Measurements from ENCODE around the gene MRPL16. TPM values are rescaled to one million over a fixed set of nuclear protein-coding genes. Genes with fewer than 3 reads are reported as not detected.

MRPL16 gene
- total and polyA plus RNA-seq, 9 donors = 30.0 to 68.1 (median 38.5) TPM

GRCh38 chr11:59766542-59767224 is 43.9 kb downstream of the MRPL16 start:
- DNase-seq = no peak
- TF ChIP-seq CTCF (IDR thresholded peaks at IDR 0.05) = no peak
- TF ChIP-seq POLR2A (IDR thresholded peaks at IDR 0.05) = no peak
- TF ChIP-seq EP300 (IDR thresholded peaks at IDR 0.05) = no peak
- no peak overlapping the region for H3K4me3 ChIP-seq
- H3K27me3 ChIP-seq = no peaks in the 10 kb centered on the region
- intact Hi-C loops (cut with DNase I) = no loop called here
- peaks cover 4% of the 10 kb centered on the region for H3K4me1 ChIP-seq (ENCODE audit: insufficient read depth)
- H3K9me3 ChIP-seq = no peaks in the 10 kb centered on the region
- H3K36me3 ChIP-seq = no peaks in the 10 kb centered on the region
- H3K27ac ChIP-seq = no peak overlapping the region
- WGBS, 3 donors = 77 to 83% (median 78%) methylated on average over 6 of the region's 6 CpGs

- Histone ChIP-seq H3K36me3 (no peaks in the 10 kb centered on the region), H3K27me3 (no peaks in the 10 kb centered on the region), H3K9me3 (no peaks in the 10 kb centered on the region), H3K4me1 (ENCODE audit: insufficient read depth) (peaks cover 4% of the 10 kb centered on the region), H3K4me3 (no peak overlapping the region), H3K27ac (no peak overlapping the region)
- no peak for DNase-seq
- WGBS, 3 donors = 88 to 94% (median 89%) methylated on average over 4 of the region's 4 CpGs
- intact Hi-C loops (cut with DNase I) = no loop called here
- no peak for TF ChIP-seq CTCF (IDR thresholded peaks at IDR 0.05)
- no peak for TF ChIP-seq POLR2A (IDR thresholded peaks at IDR 0.05)
- no peak for TF ChIP-seq EP300 (IDR thresholded peaks at IDR 0.05)
These were observed 45.4 kb downstream of the MRPL16 start for GRCh38 chr11:59765068-59765735.

GRCh38 chr11:59761993-59762392 is 48.6 kb downstream of the MRPL16 start:
- Histone ChIP-seq H3K9me3 (no peaks in the 10 kb centered on the region), H3K27me3 (no peaks in the 10 kb centered on the region), H3K36me3 (no peaks in the 10 kb centered on the region), H3K4me3 (no peak overlapping the region), H3K4me1 (ENCODE audit: insufficient read depth) (no peaks in the 10 kb centered on the region), H3K27ac (no peak overlapping the region)
- 62 to 75% (median 64%) methylated on average over 6 of the region's 6 CpGs for WGBS, 3 donors
- intact Hi-C loops (cut with DNase I) = no loop called here
- TF ChIP-seq POLR2A (IDR thresholded peaks at IDR 0.05) (no peak), EP300 (IDR thresholded peaks at IDR 0.05) (no peak), CTCF (IDR thresholded peaks at IDR 0.05) (no peak)
- DNase-seq = no peak

- no peak for TF ChIP-seq POLR2A (IDR thresholded peaks at IDR 0.05)
- no peak for TF ChIP-seq EP300 (IDR thresholded peaks at IDR 0.05)
- TF ChIP-seq CTCF (IDR thresholded peaks at IDR 0.05) = no peak
- no peak for DNase-seq
- intact Hi-C loops (cut with DNase I) = no loop called here
- H3K4me1 ChIP-seq (ENCODE audit: insufficient read depth) = peaks cover 6% of the 10 kb centered on the region
- no peaks in the 10 kb centered on the region for H3K9me3 ChIP-seq
- H3K36me3 ChIP-seq = no peaks in the 10 kb centered on the region
- no peak overlapping the region for H3K27ac ChIP-seq
- 85 to 91% (median 91%) methylated on average over 4 of the region's 4 CpGs for WGBS, 3 donors
- no peak overlapping the region for H3K4me3 ChIP-seq
- no peaks in the 10 kb centered on the region for H3K27me3 ChIP-seq
These were observed 49.8 kb downstream of the MRPL16 start for GRCh38 chr11:59760771-59761170.

Data from ovary (tissue), 9 donors.